HG03196 (cell line): Measurements from ENCODE around the gene TFAM.
A peak's percentile ranks its signal among the peaks of the same experiment; 100 is the strongest.
"Not testable (repeated sequence)": the region's sequence is repeated elsewhere in the genome, so short reads cannot be mapped to it uniquely, and the experiment has no call there.

ENCODE experiments used
- ATAC-seq: cut with Tn5 transposase; IDR thresholded peaks from one replicate; pipeline ENCODE4 v1.9.1; 2021; ENCODE audit not compliant: unreplicated experiment

The TFAM gene

DNA sequence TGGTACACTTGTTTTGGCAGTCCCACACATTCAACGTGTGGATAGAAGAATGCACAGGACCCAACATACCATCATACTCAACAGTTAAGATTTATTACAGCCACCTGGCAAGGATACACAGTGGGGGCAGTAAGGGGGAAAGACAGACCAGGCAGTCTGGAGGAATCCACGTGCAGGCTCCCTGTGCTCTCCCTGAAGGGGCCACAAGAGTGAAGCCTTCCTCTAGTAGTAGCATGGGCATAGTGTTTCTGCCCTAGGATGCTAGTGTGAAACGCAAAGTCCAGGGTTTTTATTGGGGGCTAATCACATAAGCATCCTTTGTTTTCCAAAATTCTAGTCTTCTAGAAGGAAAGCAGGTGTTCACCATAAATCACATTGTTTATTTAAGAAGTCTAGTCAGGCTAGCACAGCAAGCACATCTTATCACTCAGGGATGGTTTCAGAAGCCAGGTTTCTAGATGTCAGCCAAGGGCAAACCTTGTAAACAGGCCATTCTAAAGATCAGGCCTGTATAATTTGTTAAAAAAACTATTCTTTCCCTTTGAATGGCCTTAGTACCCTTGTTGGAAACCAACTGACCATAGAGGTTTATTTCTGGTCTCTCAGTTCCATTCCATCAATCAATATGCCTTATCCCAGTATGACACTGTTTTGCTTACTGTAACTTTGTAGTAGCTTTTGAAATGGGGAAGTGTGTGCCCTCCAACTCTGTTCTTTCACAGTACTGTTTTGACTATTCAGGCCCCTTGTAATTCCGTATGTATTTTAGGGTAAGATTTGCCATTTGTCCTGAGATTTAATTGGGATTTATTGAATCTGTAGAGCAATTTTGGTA lies 12.4 kb upstream of the TFAM start:
- no peak for ATAC-seq

DNA sequence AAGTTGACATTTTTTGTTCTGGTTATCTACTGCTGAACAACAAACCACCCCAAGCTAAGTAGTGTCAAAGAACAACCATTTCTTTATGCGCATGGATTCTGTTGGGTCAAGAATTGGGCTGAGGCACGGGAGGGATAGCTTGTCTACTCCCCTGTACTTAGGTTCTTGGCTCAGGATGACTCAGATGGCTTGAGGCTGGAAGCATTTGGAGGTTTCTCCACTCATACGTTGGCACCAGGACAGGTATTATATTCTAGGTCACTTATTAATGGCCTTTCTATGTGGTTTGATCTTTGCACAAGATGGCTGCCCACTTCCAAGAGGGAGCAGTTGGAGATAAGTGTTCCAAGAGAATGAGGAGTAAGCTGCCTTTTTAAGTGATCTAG lies 11.8 kb upstream of the TFAM start:
- ATAC-seq = no peak

DNA sequence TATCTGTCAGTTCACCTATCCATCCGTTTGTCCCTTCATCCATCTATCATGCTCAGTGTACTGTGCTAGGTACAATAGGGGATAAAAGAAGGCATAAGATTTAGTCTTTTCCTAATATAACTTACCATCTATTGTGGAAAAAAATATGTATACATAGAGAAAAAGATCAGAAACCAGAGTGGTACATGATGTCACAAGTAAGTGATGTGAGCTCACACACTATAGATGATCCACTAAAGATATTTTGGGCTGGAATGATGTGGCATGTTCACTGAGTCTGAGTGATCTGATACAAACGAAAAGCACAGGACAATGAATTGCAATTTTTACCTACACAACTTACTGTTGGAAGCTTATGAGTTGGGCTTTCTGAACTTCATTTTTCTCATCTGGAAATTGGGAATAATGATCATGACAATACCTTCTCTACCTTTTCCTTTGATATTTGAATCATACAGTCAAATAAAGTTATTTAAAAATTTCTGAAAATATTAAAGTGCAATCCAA lies 2.7 kb upstream of the TFAM start:
- ATAC-seq = no peak

DNA sequence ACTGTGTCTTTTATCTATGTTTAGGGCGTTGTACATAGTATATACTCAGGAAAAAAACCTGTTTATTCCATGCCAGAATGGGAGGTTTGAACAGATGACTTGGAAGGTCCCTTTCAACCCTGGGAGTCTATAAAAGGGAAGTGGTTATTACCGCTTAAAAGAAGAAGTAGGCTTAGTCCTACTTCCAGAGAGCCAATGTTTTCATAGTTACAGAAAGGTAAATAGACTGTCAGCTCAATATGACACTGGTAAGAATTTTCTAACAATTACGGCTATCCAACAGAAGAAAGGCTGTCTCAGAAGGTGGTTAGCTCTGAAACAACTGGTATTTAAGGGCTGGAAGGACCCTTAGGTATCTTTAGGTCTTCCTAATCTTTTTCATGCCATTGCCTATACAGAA lies 1.1 kb upstream of the TFAM start:
- peak; percentile 44 for ATAC-seq

DNA sequence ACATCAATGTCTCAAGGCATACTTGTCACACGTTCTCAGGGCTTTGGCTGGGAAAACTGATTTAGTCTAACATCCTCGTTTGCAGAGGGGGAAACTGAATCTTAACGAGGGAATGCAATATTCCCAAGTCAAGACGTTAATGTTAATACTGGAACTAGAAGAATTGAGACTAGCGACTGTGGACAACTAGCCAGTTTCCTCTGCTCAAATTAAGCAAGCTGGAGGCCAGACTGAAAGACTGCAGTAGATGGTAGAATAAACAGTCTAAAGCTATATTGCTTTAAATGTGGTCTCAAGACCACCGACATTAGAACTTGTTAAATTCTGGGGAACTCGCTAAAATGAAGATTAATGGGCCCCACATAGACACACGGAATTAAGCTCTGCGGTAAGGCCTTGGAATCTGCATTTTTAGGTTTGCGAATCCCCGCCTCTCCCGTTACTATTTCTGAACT lies 639 bp upstream of the TFAM start:
- ATAC-seq = peak; percentile 3

DNA sequence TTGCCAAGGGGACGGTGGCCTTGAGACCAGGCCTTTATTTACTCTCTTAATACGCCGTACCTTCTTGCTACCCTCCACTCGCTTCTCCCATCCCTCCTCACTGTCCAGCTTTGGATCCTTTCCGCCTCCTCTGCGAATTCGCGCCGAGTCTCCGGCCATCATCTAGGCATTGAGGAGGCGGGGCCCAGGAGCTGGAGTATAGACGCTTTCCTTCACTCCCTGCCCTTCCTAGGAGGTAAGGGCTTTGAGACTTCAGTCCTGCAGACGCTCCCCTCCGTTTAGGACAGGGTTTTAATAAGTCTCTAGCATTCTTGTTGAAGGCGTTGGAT lies 538 bp downstream of the TFAM start:
- no peak for ATAC-seq

DNA sequence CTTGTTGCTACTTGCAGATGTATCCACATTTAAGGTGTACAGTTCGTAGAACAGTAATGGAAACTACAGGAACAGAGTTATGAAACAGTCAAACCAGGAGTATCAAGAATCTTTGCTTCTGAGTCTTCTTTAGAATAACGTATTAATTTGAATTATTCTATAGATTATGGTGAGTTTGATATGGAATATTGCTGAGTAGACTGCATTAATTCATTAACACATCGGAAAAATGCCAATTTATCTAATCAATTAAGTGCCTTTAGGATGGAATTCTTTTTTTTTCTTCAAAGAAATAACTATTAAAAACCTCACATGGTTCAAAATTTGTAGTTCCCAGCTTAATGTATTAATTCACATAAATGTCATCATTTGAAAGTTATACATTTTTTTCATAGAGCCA lies 3.8 kb downstream of the TFAM start:
- ATAC-seq = no peak

DNA sequence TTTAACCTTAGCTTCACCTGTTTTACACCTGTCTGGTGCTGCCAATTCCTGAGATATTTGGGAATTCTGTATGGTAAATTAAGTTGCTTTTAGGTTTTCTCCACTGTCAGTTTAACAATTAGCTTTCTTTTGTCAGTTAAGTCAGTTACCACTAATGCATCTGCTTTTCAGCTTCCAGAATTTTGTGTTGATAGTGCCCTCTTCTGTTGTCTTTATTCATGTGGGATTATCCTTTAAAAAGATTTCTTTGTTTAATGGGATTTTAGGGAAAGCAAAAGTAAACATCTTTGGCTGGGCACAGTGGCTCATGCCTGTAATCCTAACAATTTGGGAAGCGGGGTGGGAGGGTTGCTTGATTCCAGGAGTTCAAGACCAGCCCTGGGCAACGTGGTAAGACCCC lies 8.1 kb downstream of the TFAM start:
- ATAC-seq = no peak

DNA sequence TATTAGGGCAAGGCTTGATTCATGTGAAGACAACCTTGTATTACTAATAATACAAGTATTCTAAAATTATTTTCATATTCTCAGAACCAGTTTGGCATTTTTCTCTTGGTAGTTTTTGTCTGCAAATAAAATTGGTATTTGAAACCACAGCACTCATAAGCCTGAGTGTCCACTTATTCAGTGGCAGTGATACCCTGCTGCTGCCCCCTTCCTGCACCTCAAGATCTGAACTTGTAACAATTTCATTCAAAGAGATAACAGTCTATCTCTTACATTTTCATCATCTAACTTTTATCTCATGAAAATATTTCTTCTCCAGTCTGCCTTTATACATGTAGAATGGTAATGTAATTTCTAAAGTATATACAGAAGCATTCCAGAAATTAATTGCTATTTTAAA lies 9.3 kb downstream of the TFAM start:
- no peak for ATAC-seq

DNA sequence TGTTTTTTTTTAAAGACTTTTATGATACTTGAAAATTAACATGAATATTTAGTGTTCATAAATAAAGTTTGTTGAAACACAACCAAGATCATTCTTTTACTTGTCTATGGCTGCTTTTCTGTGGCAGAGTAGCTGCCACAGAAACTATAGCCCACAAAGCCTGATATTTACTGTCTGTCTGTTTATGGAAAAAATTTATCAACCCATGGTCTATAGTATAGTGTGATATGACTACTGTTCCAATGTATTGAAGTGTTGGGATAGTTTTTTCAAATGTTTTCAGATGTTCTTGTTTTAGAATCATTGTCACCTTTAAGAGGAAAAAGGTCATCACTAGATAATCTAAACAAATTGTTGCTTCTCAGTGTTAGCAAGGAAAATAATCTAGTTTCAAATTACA lies 10.8 kb downstream of the TFAM start:
- no peak for ATAC-seq

DNA sequence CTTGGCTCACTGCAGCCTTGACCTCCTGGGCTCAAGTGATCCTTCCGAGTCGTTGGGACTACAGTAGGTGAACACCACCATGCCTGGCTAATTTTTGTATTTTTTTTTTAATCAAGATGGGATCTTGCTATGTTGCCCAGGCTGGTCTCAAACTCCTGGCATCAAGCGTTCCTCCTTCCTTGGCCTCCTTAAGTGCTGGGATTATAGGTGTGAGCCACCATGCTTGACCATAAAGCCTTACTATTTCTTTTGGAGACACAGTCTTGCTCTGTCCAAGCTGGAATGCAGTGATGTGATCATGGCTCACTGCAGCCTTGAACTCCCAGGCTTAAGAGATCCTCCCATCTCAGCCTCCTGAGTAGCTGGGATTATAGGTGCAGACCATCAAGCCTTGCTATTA lies 12.6 kb downstream of the TFAM start:
- ATAC-seq = no peak

DNA sequence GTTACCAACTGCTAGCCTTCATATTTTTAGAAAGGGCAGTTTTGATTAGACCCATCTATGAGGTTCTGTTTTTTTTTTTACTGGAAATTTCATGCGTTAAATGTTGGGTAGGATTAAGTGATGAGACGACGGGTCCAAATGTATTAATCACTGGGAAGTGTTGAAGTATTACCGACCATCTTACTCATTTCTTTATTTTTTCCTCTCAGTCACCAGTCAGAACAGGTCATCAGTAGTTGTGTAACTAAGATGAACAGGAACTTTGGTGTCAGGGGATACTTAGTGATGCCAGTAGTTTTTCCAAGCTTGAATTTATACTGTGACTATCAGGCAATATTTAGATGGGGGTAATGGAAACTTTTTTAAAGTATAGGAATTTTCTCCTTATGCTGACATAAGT lies 14.2 kb downstream of the TFAM start:
- no peak for ATAC-seq

DNA sequence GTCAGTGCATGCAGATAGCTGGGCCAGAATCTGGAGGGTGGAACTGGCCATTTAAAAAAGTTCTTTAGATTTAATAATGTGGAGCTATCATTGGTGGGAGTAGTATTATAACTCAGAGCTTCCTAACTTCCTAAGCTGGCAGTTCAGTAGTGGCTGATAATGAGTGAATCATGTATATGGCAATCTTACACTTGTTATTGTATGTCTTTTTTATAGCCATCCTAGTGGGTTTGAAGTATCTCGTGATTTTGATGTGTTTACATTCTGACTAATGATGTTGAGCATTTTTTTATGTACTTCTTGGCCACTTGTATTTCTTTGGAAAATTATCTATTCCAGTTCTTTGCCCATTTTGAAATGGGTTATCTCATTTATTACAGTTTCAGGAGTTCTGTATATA lies 15.4 kb downstream of the TFAM start:
- no peak for ATAC-seq

DNA sequence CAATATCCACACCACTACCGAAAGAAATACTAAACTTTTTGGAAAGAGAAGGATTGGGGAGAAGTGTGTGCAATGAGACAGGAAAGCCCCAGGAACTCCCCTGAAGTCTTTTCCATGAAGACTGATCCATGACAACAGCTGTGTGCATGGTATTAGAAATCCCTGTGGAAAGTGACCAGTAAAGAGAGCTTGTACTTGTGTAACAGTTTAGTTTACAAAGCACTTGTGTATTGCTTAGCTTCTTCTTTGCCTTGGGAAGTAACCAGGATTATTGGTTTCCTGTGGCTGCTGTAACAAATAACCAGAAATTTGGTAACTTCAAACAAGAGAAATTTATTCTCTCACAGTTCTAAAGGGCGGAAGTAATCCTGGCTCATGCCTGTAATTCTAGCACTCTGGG lies 18.8 kb downstream of the TFAM start:
- no peak for ATAC-seq

DNA sequence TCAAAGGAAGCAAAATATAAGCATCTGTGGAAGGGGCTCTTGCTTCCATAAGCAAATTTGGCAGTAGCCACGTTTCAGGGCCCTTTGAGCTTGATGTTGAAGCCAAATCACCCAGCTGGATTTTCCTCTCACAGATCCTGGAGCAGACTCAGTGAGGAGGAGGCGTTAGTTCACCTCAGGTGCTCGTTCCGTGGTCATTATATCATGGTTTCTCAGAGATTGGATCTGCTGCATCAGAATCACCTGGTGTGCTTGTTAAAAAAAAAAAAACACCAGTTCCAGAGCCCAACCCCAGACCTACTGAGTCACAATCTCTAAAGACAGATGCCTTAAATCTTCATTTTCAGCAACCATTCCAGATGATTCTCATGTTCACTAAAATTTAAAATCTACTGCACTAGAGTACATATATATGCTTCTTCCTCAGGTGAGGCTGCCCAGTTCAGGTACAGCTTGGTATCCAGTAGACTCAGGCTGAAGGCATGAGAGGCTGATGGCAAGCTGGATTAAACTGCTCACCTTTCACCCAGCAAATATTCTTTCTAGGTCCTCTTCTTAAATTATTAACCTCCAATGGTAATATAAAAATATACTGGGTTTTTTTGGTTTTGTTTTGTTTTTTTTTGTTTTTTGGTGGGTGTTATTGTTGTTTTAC lies 24.9 kb downstream of the TFAM start:
- ATAC-seq = no peak

DNA sequence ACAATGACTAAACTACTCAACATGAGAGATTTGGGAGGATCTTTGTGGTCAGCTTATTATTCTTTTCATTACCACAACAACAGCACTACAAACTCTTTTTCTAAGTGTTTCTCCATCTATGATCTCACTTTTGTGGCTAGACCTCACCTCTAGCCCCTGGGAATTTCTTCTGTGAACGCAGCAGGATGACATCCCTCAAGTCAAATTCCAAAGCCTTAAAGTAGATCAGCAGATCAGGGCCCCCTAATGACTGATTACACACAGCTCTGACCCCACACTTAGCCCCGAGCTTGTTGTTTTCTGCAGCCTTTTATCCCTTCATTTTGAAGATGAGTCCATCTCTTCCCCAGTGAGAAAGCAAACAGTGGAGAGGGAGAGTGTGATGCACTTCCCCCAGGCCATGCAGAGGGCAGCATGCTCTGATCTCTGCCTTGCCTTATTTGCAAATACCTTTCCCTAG lies 27.3 kb downstream of the TFAM start:
- ATAC-seq = no peak

DNA sequence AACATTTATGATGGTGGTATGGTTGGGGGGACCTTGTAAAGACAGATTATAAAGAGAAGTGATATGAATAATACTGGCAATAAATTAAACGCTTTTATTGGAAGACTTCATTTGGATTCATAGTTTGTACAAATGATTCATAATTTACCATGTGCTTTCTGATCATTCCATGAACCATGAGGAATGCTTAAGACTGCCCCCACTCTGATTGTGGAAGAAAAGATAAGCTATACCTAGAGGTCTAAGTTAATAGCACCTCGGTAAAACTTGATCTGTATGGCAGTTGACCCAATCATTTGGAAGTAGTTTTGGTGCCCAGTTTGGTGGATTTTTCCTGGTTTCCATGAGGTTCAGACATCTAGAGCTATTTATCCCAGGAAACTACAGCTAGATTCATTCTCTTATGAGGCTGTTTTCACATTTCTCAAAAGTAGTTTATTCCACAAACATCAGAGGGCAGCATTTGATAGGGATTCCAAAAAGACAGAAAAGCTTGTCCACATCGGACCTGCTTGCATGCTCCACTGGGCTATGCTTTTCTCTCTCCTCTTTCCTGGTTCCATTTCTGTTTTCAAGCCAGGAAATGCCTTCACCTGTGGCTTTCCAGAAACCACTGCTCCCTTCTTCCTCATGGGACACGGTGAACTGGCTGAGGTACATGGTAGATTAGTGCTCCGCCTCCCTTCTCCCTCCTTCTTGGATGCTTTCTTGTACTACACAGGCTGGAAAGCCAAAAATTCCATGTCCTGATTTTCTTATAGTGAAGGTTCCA lies 29.2 kb downstream of the TFAM start:
- ATAC-seq = no peak

DNA sequence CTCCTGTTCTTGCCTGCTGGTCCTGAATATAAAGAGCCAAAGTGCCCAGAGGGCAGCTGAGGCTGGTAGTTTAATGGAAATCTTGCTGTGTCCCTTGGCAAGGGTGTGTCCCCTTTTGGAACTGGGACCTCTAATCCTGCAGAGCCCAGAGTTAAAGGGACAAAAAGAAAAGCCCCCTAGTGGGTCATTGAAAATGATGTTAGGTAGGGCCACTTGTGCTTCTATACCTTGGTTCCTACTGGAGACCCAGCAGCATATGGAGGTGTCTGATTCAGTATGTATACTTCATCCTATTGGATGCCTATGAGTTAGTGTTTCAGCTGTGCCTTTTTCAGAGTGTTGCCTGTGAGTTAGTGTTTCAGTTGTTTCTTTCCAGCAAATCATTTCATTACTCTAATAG lies 30.5 kb downstream of the TFAM start:
- no peak for ATAC-seq

DNA sequence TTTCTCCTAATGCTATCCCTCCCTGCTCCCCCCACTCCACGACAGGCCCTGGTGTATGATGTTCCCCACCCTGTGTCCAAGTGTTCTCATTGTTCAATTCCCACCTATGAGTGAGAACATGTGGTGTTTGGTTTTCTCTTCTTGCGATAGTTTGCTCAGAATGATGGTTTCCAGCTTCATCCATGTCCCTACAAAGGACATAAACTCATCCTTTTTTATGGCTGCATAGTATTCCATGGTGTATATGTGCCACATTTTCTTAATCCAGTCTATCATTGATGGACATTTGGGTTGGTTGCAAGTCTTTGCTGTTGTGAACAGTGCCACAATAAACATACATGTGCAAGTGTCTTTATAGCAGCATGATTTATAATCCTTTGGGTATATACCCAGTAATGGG lies 32.7 kb downstream of the TFAM start:
- ATAC-seq = not testable (repeated sequence)

DNA sequence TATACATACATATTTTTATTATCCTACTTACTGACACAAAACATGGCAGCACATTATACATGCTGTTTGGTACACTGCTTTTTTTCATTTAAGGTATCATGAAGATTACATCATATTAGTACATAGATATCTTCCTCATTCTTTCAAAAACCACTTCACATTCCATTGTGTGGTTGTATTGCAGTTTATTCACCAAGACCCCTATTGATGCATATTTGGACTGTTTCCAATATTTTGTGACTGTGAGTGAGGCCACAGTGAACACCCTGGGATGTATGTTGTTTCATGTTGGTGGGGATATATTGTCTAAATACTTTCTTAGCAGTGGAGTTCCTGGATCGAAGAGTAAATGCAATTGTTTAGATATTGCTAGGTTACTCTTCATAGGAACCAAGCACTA lies 39.0 kb downstream of the TFAM start:
- ATAC-seq = no peak

DNA sequence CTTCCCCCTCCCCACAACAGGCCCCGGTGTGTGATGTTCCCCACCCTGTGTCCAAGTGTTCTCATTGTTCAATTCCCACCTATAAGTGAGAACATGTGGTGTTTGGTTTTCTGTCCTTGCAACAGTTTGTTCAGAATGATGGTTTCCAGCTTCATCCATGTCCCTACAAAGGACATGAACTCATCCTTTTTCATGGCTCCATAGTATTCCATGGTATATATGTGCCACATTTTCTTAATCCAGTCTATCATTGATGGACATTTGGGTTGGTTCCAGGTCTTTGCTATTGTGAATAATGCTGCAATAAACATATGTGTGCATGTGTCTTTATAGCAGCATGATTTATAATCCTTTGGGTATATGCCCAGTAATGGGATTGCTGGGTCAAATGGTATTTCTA lies 43.2 kb downstream of the TFAM start:
- not testable (repeated sequence) for ATAC-seq

DNA sequence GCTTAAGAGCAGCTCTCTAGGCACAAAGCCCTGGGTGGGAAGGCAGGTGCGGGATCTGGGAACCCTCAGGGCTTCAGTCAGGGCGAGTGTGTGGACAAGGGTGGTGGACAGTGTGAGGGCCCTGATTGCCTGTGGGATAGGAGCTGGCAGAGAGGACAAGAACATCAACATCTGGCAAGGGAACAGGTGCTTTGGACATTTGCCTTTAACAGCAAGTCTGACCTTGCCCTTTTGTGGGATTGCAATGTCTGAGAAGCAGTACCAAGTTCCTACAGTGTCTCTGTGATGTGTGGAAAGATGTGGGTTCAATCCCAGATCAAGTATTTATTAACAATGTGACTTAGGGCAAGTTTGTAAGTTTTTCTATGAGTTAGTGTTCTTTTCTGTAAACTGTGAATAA lies 46.7 kb downstream of the TFAM start:
- no peak for ATAC-seq
